WTC11 (cell line): ENCODE measurements around the gene CHL1. TPM values are rescaled to one million over a fixed set of nuclear protein-coding genes. Genes with fewer than 3 reads are reported as not detected.

Source experiments
- ATAC-seq: fragments of 200-7000 bp; cut with Tn5 transposase; 2 replicates; pipeline ENCODE4 v1.10.0; 2021; ENCODE audit warnings: mild to moderate bottlenecking, moderate library complexity
- CTCF ChIA-PET: fragments of 300-600 bp; sonication (Branson Sonifier 250); formaldehyde crosslinking; loops from one replicate; lab custom pipeline; 2021; ENCODE audit warnings: antibody characterized with exemption; lab: Charles Lee
- POLR2A ChIA-PET: fragments of 350-600 bp; sonication (Branson Sonifier 250); formaldehyde crosslinking; loops from one replicate; lab custom pipeline; 2021; ENCODE audit warnings: antibody characterized with exemption; lab: Charles Lee
- DNase-seq: peaks from one replicate; pipeline ENCODE4 v3.0.0; 2021; ENCODE audit warnings: low spot score
- H3K27ac Mint-ChIP-seq: 2 replicates; pipeline ENCODE4 v1.8.0; 2021; ENCODE audit warnings: mixed read lengths
- H3K27me3 Mint-ChIP-seq: 2 replicates; pipeline ENCODE4 v1.8.0; 2021; ENCODE audit warnings: low read depth, mild to moderate bottlenecking, moderate library complexity, mixed read lengths
- H3K36me3 Mint-ChIP-seq: 2 replicates; pipeline ENCODE4 v1.8.0; 2021; ENCODE audit warnings: mixed read lengths
- H3K4me1 Mint-ChIP-seq: 2 replicates; pipeline ENCODE4 v1.8.0; 2022; ENCODE audit warnings: mixed read lengths
- H3K4me3 Mint-ChIP-seq: 2 replicates; pipeline ENCODE4 v1.8.0; 2021; ENCODE audit warnings: mild to moderate bottlenecking, moderate library complexity, mixed read lengths
- H3K9me3 Mint-ChIP-seq: 2 replicates; pipeline ENCODE4 v1.8.0; 2021; ENCODE audit warnings: mixed read lengths
- HMGA2 ChIP-seq: fragments of 250-450 bp; sonication (Bioruptor Pico); IDR thresholded peaks from 2 replicates; pipeline ENCODE4 v1.4.0; 2021; ENCODE audit warnings: mild to moderate bottlenecking, moderate library complexity
- SMAD3 ChIP-seq: sonication (generic); formaldehyde crosslinking; IDR thresholded peaks from 2 replicates; pipeline ENCODE4 v1.8.0; 2022; ENCODE audit warnings: missing genetic modification reagents, mild to moderate bottlenecking, borderline replicate concordance
- SP1 ChIP-seq: sonication (generic); formaldehyde crosslinking; conservative IDR thresholded peaks from 2 replicates; pipeline ENCODE4 v1.8.1; 2022; ENCODE audit warnings: missing genetic modification reagents
- TEAD1 ChIP-seq: sonication (generic); formaldehyde crosslinking; IDR thresholded peaks from 2 replicates; pipeline ENCODE4 v1.8.0; 2022; ENCODE audit warnings: mild to moderate bottlenecking, missing genetic modification reagents
- ZNF121 ChIP-seq: sonication (generic); formaldehyde crosslinking; IDR thresholded peaks from 2 replicates; pipeline ENCODE4 v1.8.0; 2023; ENCODE audit warnings: missing genetic modification reagents
- ZNF423 ChIP-seq: fragments of 250-450 bp; sonication (Bioruptor Pico); IDR thresholded peaks from 2 replicates; pipeline ENCODE4 v2.1.2; 2022; ENCODE audit warnings: mild to moderate bottlenecking, moderate library complexity
- total RNA-seq: library from RNA; stranded (reverse); gene quantifications from 3 replicates; pipeline ENCODE4 v1.2.3, GENCODE V29; 2021
- TF ChIP-seq, protein P1 (sequence below): sonication (generic); formaldehyde crosslinking; IDR thresholded peaks from 2 replicates; pipeline ENCODE4 v1.8.1; 2022; ENCODE audit warnings: low read depth, mild to moderate bottlenecking, moderate library complexity, missing genetic modification reagents, borderline replicate concordance
- TF ChIP-seq, protein P2 (sequence below): fragments of 250-450 bp; sonication (Bioruptor Pico); IDR thresholded peaks from 2 replicates; pipeline ENCODE4 v2.1.2; 2022; ENCODE audit warnings: mild to moderate bottlenecking, moderate library complexity
- TF ChIP-seq, protein P3 (sequence below): sonication (generic); formaldehyde crosslinking; IDR thresholded peaks from 2 replicates; pipeline ENCODE4 v1.8.0; 2022; ENCODE audit warnings: mild to moderate bottlenecking, missing genetic modification reagents
- TF ChIP-seq, protein P4 (sequence below): fragments of 250-450 bp; sonication (Bioruptor Pico); IDR thresholded peaks from 2 replicates; pipeline ENCODE4 v1.9.0; 2021; ENCODE audit warnings: mild to moderate bottlenecking, borderline replicate concordance
- TF ChIP-seq, protein P5 (sequence below): fragments of 250-450 bp; sonication (Bioruptor Pico); IDR thresholded peaks from 2 replicates; pipeline ENCODE4 v1.8.0; 2021; ENCODE audit warnings: mild to moderate bottlenecking
- TF ChIP-seq, protein P6 (sequence below): fragments of 250-450 bp; sonication (Bioruptor Pico); IDR thresholded peaks from 2 replicates; pipeline ENCODE4 v1.9.0; 2021; ENCODE audit warnings: mild to moderate bottlenecking

Gene CHL1
- total RNA-seq, 1 experiment from 2014 or later: not detected

DNA sequence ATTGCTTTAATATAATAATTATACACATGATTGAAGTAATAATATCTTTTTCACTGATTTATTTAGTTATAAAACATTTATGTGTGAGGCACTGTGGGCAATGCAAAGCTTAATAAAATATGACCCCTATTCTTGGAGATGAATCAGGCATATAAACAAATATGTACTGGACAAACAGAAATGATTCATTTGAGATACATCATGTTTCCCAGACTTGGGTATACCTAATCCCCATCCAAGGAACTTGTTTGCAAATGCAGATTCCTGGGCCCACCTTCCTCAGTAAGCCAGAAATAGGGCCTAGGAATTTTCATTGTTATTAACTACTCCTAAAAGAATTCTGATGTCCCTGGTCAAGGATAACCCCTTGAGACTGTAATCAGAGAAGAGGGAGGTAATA, 184.2 kb downstream of the CHL1 start (continued):
- TF ChIP-seq, protein P1, sequence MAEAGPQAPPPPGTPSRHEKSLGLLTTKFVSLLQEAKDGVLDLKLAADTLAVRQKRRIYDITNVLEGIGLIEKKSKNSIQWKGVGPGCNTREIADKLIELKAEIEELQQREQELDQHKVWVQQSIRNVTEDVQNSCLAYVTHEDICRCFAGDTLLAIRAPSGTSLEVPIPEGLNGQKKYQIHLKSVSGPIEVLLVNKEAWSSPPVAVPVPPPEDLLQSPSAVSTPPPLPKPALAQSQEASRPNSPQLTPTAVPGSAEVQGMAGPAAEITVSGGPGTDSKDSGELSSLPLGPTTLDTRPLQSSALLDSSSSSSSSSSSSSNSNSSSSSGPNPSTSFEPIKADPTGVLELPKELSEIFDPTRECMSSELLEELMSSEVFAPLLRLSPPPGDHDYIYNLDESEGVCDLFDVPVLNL (CRISPR knock-in tag): no peak
- TF ChIP-seq ZNF121 (CRISPR knock-in tag) (no peak), SP1 (CRISPR knock-in tag) (no peak)
- TF ChIP-seq, protein P2, sequence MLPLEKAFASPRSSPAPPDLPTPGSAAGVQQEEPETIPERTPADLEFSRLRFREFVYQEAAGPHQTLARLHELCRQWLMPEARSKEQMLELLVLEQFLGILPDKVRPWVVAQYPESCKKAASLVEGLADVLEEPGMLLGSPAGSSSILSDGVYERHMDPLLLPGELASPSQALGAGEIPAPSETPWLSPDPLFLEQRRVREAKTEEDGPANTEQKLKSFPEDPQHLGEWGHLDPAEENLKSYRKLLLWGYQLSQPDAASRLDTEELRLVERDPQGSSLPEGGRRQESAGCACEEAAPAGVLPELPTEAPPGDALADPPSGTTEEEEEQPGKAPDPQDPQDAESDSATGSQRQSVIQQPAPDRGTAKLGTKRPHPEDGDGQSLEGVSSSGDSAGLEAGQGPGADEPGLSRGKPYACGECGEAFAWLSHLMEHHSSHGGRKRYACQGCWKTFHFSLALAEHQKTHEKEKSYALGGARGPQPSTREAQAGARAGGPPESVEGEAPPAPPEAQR (CRISPR knock-in tag): no peak

DNA sequence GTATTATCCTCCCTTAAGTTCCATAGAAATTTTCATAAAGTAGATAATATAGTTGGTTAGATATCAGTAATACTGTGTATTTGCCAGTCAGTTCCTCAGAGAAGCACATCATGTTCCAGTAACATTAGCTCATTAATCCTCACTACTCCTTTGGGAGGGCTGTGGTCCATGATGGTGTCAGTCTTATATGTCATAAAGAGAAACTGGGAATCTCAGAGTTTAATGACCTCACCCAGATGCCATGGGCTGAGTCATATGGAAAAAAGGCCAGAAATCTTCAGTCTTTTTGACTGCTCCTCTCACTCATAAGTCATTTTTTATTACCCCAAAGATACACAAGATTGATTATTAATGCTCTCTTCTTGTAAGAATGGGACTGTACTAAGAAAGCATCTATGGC, 188.6 kb downstream of the CHL1 start:
- ATAC-seq: no peak
- TF ChIP-seq HMGA2 (CRISPR knock-in tag) (no peak), TEAD1 (CRISPR knock-in tag) (no peak), ZNF423 (CRISPR knock-in tag) (no peak), SMAD3 (CRISPR knock-in tag) (no peak)
- TF ChIP-seq, protein P3, sequence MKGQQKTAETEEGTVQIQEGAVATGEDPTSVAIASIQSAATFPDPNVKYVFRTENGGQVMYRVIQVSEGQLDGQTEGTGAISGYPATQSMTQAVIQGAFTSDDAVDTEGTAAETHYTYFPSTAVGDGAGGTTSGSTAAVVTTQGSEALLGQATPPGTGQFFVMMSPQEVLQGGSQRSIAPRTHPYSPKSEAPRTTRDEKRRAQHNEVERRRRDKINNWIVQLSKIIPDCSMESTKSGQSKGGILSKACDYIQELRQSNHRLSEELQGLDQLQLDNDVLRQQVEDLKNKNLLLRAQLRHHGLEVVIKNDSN: no peak
- TF ChIP-seq, protein P4, sequence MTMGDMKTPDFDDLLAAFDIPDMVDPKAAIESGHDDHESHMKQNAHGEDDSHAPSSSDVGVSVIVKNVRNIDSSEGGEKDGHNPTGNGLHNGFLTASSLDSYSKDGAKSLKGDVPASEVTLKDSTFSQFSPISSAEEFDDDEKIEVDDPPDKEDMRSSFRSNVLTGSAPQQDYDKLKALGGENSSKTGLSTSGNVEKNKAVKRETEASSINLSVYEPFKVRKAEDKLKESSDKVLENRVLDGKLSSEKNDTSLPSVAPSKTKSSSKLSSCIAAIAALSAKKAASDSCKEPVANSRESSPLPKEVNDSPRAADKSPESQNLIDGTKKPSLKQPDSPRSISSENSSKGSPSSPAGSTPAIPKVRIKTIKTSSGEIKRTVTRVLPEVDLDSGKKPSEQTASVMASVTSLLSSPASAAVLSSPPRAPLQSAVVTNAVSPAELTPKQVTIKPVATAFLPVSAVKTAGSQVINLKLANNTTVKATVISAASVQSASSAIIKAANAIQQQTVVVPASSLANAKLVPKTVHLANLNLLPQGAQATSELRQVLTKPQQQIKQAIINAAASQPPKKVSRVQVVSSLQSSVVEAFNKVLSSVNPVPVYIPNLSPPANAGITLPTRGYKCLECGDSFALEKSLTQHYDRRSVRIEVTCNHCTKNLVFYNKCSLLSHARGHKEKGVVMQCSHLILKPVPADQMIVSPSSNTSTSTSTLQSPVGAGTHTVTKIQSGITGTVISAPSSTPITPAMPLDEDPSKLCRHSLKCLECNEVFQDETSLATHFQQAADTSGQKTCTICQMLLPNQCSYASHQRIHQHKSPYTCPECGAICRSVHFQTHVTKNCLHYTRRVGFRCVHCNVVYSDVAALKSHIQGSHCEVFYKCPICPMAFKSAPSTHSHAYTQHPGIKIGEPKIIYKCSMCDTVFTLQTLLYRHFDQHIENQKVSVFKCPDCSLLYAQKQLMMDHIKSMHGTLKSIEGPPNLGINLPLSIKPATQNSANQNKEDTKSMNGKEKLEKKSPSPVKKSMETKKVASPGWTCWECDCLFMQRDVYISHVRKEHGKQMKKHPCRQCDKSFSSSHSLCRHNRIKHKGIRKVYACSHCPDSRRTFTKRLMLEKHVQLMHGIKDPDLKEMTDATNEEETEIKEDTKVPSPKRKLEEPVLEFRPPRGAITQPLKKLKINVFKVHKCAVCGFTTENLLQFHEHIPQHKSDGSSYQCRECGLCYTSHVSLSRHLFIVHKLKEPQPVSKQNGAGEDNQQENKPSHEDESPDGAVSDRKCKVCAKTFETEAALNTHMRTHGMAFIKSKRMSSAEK (CRISPR knock-in tag): no peak
- TF ChIP-seq, protein P5, sequence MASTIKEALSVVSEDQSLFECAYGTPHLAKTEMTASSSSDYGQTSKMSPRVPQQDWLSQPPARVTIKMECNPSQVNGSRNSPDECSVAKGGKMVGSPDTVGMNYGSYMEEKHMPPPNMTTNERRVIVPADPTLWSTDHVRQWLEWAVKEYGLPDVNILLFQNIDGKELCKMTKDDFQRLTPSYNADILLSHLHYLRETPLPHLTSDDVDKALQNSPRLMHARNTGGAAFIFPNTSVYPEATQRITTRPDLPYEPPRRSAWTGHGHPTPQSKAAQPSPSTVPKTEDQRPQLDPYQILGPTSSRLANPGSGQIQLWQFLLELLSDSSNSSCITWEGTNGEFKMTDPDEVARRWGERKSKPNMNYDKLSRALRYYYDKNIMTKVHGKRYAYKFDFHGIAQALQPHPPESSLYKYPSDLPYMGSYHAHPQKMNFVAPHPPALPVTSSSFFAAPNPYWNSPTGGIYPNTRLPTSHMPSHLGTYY (CRISPR knock-in tag): no peak
- TF ChIP-seq, protein P1 (CRISPR knock-in tag): no peak
- TF ChIP-seq, protein P6, sequence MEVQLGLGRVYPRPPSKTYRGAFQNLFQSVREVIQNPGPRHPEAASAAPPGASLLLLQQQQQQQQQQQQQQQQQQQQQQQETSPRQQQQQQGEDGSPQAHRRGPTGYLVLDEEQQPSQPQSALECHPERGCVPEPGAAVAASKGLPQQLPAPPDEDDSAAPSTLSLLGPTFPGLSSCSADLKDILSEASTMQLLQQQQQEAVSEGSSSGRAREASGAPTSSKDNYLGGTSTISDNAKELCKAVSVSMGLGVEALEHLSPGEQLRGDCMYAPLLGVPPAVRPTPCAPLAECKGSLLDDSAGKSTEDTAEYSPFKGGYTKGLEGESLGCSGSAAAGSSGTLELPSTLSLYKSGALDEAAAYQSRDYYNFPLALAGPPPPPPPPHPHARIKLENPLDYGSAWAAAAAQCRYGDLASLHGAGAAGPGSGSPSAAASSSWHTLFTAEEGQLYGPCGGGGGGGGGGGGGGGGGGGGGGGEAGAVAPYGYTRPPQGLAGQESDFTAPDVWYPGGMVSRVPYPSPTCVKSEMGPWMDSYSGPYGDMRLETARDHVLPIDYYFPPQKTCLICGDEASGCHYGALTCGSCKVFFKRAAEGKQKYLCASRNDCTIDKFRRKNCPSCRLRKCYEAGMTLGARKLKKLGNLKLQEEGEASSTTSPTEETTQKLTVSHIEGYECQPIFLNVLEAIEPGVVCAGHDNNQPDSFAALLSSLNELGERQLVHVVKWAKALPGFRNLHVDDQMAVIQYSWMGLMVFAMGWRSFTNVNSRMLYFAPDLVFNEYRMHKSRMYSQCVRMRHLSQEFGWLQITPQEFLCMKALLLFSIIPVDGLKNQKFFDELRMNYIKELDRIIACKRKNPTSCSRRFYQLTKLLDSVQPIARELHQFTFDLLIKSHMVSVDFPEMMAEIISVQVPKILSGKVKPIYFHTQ (CRISPR knock-in tag): no peak
- peaks cover 4% of the 10 kb centered on the region; the same call in 1 of the 2 replicates for H3K27me3 Mint-ChIP-seq
- no peak overlapping the region for H3K4me3 Mint-ChIP-seq
- POLR2A ChIA-PET: no interaction called here
- CTCF ChIA-PET: no interaction called here
- peaks cover 62% of the 10 kb centered on the region for H3K36me3 Mint-ChIP-seq
- peaks cover 73% of the 10 kb centered on the region for H3K9me3 Mint-ChIP-seq
- no peaks in the 10 kb centered on the region for H3K4me1 Mint-ChIP-seq
- no peak for DNase-seq
- H3K27ac Mint-ChIP-seq: no peak overlapping the region
